Stimulated activated naive B cell treated with anti-CD40 and anti-IgM and Interleukin-4, amounts not matched to agents 10 μg/mL and 1 μg/mL and 100 μg/mL, for 72 hours (primary cell): Measurements from ENCODE around the gene KRT76.

Source experiments
- ATAC-seq, 2 donors: fragments of 150-1000 bp; cut with Tn5 transposase; replicated peaks; 2 replicates each; pipeline ENCODE4 v1.10.0; 2021; ENCODE audit warnings: moderate library complexity in 1 of 2
- DNase-seq: peaks from one replicate; pipeline ENCODE4 v3.0.0; 2021
- H3K27ac Mint-ChIP-seq: one replicate; pipeline ENCODE4 v1.8.0; 2022; ENCODE audit warnings: mild to moderate bottlenecking, mixed read lengths
- H3K27me3 Mint-ChIP-seq, 2 donors: one replicate each; pipeline ENCODE4 v1.8.0; 2022; ENCODE audit warnings: mixed read lengths in 2 of 2
- H3K36me3 Mint-ChIP-seq, 2 donors: one replicate each; pipeline ENCODE4 v1.8.0; 2022; ENCODE audit warnings: mixed read lengths in 2 of 2, mild to moderate bottlenecking in 1 of 2
- H3K4me1 Mint-ChIP-seq, 2 donors: one replicate each; pipeline ENCODE4 v1.8.0; 2022; ENCODE audit warnings: mixed read lengths in 2 of 2, mild to moderate bottlenecking in 1 of 2
- H3K4me3 Mint-ChIP-seq, 2 donors: one replicate each; pipeline ENCODE4 v1.8.0; 2022; ENCODE audit warnings: mild to moderate bottlenecking in 2 of 2, mixed read lengths in 2 of 2, moderate library complexity in 1 of 2
- H3K9me3 Mint-ChIP-seq, 2 donors: one replicate each; pipeline ENCODE4 v1.8.0; 2022; ENCODE audit warnings: mixed read lengths in 2 of 2, mild to moderate bottlenecking in 1 of 2

Gene KRT76

DNA sequence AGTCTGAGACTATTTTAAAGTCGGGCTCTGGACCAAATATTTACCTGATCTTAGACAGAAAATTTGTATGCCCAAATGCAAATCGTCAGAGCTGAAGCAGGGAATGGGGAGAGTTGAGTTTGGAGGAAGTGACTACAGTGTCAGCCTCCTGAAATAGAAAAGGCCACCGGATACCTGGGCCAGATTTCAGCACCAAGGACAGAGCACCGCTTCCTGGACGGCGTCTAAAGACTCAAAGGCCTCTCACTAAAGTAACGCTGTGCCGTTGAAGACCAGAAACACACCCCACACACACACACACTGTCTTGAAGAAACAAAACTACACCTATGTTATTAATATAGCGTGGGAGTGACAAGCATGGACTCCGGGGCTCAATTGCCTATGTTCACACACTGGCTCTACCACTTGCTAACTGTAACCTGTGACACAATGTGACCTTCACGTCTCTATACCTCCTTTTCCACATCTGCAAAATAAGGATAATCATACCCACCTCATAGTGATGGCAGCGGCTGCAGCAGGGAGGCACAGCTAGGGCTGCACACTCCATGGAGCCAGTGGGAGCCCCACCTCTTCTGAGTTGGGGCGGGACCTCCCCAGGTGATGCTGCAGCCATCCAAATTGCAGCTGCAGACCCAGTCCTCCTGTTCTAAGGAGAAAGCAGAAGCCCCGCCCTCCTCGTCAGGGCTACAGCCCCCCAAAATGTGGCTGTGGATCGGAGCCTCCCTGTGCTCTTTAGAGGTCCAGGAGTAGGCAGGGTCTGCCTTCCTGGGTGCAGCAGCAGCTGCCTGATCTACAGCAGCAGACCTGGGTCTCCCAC is 35.6 kb downstream of the KRT76 start:
- DNase-seq (no peak), ATAC-seq (no peak)
- no peaks in the 10 kb centered on the region for H3K4me1 Mint-ChIP-seq
- H3K9me3 Mint-ChIP-seq = no peaks in the 10 kb centered on the region
- peaks cover 26 to 40% of the 10 kb centered on the region in 2 donors for H3K27me3 Mint-ChIP-seq
- H3K4me3 Mint-ChIP-seq = no peak overlapping the region
- H3K36me3 Mint-ChIP-seq = no peaks in the 10 kb centered on the region
- H3K27ac Mint-ChIP-seq = no peak overlapping the region

DNA sequence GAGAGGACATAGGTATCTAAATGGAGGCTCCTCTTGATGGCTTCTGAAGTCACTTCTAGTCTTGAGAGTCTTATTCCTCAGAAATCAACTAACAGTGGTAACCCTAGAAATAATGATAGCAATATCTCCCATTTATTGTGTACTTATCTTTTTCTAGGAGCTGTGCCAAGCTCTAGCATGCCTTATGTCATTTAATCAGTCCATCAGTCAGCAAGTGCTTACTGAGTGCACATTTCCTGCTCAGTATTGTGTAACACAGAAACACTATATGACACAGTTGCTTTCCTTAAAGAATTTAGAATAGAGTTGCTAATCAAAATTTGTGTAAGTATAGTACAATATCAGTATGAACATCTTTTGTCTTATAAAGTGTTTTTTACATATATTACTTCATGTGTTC is 36.6 kb downstream of the KRT76 start:
- DNase-seq (no peak), ATAC-seq (no peak)
- Mint-ChIP-seq H3K27ac (no peak overlapping the region), H3K4me1 (no peaks in the 10 kb centered on the region), H3K9me3 (no peaks in the 10 kb centered on the region), H3K4me3 (no peak overlapping the region), H3K27me3 (peaks cover 31 to 46% of the 10 kb centered on the region in 2 donors), H3K36me3 (no peaks in the 10 kb centered on the region)

DNA sequence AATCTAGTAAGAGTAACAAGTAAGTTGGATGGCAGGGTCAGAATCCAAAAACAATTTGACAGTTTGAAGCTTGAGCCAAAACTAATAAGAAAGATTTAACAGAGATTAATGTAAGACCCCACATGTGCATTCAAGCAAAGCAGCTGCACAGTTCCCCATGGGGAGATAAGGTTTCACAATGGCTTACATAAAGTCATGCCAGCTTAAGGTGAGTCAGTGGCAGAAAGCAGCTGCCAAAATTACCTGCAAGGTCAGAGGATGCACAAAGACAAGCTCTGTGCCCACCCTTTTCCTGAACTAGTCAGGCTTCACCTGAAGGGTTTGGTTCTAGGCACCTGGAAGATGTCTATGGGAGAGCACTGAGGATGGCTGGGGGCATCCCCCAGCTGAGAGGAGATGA is 37.2 kb downstream of the KRT76 start:
- H3K4me3 Mint-ChIP-seq = no peak overlapping the region
- no peak for ATAC-seq
- H3K27ac Mint-ChIP-seq = no peak overlapping the region
- no peaks in the 10 kb centered on the region for H3K9me3 Mint-ChIP-seq
- no peak for DNase-seq
- no peaks in the 10 kb centered on the region for H3K36me3 Mint-ChIP-seq
- H3K27me3 Mint-ChIP-seq = peaks cover 31 to 42% of the 10 kb centered on the region in 2 donors
- no peaks in the 10 kb centered on the region for H3K4me1 Mint-ChIP-seq

DNA sequence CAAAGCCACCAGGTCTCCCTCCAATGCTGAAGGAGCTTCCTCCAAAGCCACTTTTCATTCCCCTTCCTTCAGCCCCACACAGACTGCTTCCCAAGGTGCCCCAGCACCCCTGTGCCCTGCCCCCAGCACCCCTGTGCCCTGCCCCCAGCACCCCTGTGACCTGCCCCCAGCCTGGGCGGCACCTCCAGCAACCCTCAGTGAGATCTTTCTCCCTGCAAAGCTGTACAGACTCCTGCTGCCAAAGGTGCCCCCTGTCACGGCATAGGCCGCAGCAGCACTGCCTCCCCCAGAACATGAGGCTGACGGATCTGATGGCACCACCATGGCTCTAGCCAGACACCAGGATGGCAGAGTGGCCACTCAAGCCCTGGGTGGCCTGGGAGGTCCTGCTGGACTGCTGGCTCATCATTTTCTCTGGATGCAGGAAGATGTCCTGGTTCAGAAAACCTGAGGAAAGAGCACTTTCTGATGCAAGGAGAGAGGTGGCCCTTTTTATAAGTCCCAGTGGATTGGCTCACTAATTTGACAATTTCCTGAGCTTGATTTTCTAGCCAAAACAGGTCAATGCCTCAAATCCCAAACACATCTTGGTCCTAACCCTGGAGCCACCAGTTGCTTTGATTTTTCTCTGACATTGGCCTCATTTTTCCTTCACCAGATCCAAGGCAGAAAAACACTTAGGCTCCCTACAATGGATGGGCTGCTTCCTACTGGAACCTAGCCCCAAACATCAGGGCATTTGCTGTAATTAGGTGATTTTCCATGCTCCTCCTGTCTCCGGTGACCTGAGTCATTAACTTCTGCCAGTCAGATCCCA is 41.1 kb downstream of the KRT76 start:
- no peaks in the 10 kb centered on the region for H3K36me3 Mint-ChIP-seq
- ATAC-seq (no peak), DNase-seq (no peak)
- peaks cover 0 to 2% of the 10 kb centered on the region in 2 donors for H3K9me3 Mint-ChIP-seq
- no peaks in the 10 kb centered on the region for H3K4me1 Mint-ChIP-seq
- peaks cover 11% of the 10 kb centered on the region in 2 donors for H3K27me3 Mint-ChIP-seq
- H3K27ac Mint-ChIP-seq = no peak overlapping the region
- H3K4me3 Mint-ChIP-seq = no peak overlapping the region

DNA sequence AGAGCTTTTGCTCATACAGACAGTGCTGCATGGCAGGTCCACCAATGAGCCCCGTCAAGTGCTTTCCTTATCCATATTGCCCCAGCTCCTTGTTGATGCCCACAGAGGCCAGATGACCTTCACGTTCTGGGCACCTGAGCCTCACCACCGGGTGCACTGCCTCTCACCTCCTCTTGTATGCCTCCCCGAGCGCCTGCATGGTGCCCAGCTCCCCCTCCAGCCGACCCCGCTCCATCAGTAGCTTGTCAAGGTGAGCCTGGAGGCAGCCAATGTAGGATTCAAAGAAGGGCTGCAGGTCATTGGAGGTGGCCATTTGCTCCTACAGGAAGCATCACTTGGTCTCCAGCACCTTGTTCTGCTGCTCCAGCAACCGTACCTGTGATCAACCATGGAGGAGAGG is 42.0 kb downstream of the KRT76 start:
- DNase-seq (no peak), ATAC-seq (no peak)
- Mint-ChIP-seq H3K9me3 (peaks cover 0 to 3% of the 10 kb centered on the region in 2 donors), H3K4me3 (no peak overlapping the region), H3K36me3 (no peaks in the 10 kb centered on the region), H3K4me1 (no peaks in the 10 kb centered on the region), H3K27me3 (peaks cover 10 to 11% of the 10 kb centered on the region in 2 donors), H3K27ac (no peak overlapping the region)

- ATAC-seq = no peak
- peaks cover 0 to 3% of the 10 kb centered on the region in 2 donors for H3K9me3 Mint-ChIP-seq
- no peak overlapping the region for H3K27ac Mint-ChIP-seq
- no peak for DNase-seq
- H3K36me3 Mint-ChIP-seq = no peaks in the 10 kb centered on the region
- H3K4me3 Mint-ChIP-seq = no peak overlapping the region
- H3K27me3 Mint-ChIP-seq = peaks cover 6 to 8% of the 10 kb centered on the region in 2 donors
- H3K4me1 Mint-ChIP-seq = no peaks in the 10 kb centered on the region
Observed at GRCh38 chr12:52730793-52731192, 46.4 kb downstream of the KRT76 start.

- H3K27me3 Mint-ChIP-seq = peaks cover 5 to 6% of the 10 kb centered on the region in 2 donors
- no peaks in the 10 kb centered on the region for H3K36me3 Mint-ChIP-seq
- no peak for ATAC-seq
- peaks cover 0 to 3% of the 10 kb centered on the region in 2 donors for H3K9me3 Mint-ChIP-seq
- H3K4me1 Mint-ChIP-seq = no peaks in the 10 kb centered on the region
- H3K4me3 Mint-ChIP-seq = no peak overlapping the region
- no peak overlapping the region for H3K27ac Mint-ChIP-seq
- DNase-seq = no peak
Observed at GRCh38 chr12:52730383-52730782, 46.8 kb downstream of the KRT76 start.

DNA sequence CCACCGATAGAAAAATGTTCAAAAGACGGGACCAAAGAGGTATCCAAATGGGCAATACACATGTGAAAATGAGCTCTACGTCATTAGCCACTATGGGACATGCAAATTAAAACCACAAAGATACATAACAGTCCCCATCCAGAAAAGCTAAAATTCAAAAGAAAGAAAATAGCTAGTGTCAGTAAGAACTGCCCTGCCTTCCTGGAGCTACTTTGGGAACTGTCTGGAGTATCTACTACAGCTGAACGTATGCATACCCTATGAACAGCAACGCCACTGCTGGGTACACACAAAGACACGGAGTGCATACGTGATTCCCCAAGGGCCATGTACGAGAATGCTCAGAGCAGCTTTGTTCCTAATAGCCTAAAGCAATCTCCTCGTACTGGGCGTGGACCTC is 48.0 kb downstream of the KRT76 start:
- Mint-ChIP-seq H3K4me3 (no peak overlapping the region), H3K36me3 (no peaks in the 10 kb centered on the region), H3K4me1 (no peaks in the 10 kb centered on the region), H3K27ac (no peak overlapping the region), H3K27me3 (peaks cover under 1 to 8% of the 10 kb centered on the region in 2 donors), H3K9me3 (peaks cover 0 to 3% of the 10 kb centered on the region in 2 donors)
- ATAC-seq (no peak), DNase-seq (no peak)

- H3K4me1 Mint-ChIP-seq = no peaks in the 10 kb centered on the region
- DNase-seq (no peak), ATAC-seq (no peak)
- no peaks in the 10 kb centered on the region for H3K36me3 Mint-ChIP-seq
- H3K4me3 Mint-ChIP-seq = no peak overlapping the region
- H3K27ac Mint-ChIP-seq = no peak overlapping the region
- H3K9me3 Mint-ChIP-seq = peaks cover 0 to 3% of the 10 kb centered on the region in 2 donors
- H3K27me3 Mint-ChIP-seq = peaks cover under 1 to 8% of the 10 kb centered on the region in 2 donors
Observed at GRCh38 chr12:52728374-52728773, 48.8 kb downstream of the KRT76 start.

DNA sequence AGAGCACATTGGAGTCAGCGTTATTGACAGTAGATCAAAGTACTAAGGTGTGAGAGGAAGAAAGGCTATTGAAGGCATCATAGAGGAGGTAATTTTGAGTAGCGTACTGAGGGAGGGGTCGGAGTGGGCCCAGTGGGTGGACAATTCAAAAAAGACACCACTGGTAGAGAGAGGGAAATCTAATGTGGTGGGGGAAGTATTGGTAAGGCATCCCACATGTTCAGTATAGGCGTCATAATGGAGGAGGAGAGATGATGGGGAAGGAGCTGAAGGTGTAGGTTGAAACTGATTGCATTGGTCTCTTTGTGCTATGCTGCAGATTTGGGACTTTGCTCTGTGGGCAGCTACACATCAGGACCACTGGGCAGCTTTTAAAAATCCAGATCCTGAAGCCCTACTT is 50.1 kb downstream of the KRT76 start:
- Mint-ChIP-seq H3K4me3 (no peak overlapping the region), H3K27me3 (peaks cover 8% of the 10 kb centered on the region in 2 donors), H3K36me3 (no peaks in the 10 kb centered on the region), H3K27ac (no peak overlapping the region), H3K4me1 (no peaks in the 10 kb centered on the region), H3K9me3 (peaks cover 0 to 1% of the 10 kb centered on the region in 2 donors)
- no peak for DNase-seq
- no peak for ATAC-seq

- H3K27ac Mint-ChIP-seq = no peak overlapping the region
- H3K4me3 Mint-ChIP-seq = no peak overlapping the region
- DNase-seq (no peak), ATAC-seq (no peak)
- H3K4me1 Mint-ChIP-seq = no peaks in the 10 kb centered on the region
- peaks cover 0 to 1% of the 10 kb centered on the region in 2 donors for H3K9me3 Mint-ChIP-seq
- H3K36me3 Mint-ChIP-seq = no peaks in the 10 kb centered on the region
- H3K27me3 Mint-ChIP-seq = peaks cover 8 to 11% of the 10 kb centered on the region in 2 donors
Observed at GRCh38 chr12:52726451-52726850, 50.7 kb downstream of the KRT76 start.

DNA sequence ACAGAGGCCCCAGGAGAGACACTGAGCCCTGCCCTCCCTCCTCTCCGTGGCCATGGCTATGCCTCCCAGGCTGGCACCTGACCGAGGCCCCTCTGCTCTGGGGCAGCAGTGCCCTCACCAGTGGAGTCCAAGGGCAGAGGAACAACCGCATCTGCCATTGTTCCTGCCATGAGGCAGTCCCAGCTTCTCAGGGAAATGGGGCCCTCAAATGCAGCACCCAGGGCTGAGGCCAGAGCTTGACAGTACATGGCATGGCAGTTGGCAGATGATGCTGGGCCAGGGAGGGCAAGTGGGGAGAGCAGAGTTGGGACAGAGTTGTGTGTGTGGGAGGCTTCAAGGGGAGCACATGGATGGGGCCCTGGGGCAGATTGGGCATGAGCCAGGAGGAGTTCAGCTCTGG is 52.8 kb downstream of the KRT76 start:
- no peak overlapping the region for H3K4me3 Mint-ChIP-seq
- H3K27me3 Mint-ChIP-seq = peaks cover 8 to 11% of the 10 kb centered on the region in 2 donors
- ATAC-seq (no peak), DNase-seq (no peak)
- H3K36me3 Mint-ChIP-seq = no peaks in the 10 kb centered on the region
- H3K27ac Mint-ChIP-seq = no peak overlapping the region
- no peaks in the 10 kb centered on the region for H3K4me1 Mint-ChIP-seq
- no peaks in the 10 kb centered on the region for H3K9me3 Mint-ChIP-seq

GRCh38 chr12:52722680-52723079 is 54.5 kb downstream of the KRT76 start:
- Mint-ChIP-seq H3K27me3 (peaks cover 15 to 18% of the 10 kb centered on the region in 2 donors), H3K4me3 (no peak overlapping the region), H3K36me3 (no peaks in the 10 kb centered on the region), H3K9me3 (no peaks in the 10 kb centered on the region), H3K4me1 (no peaks in the 10 kb centered on the region), H3K27ac (no peak overlapping the region)
- ATAC-seq = no peak
- DNase-seq = no peak

GRCh38 chr12:52721838-52722470 is 55.2 kb downstream of the KRT76 start:
- Mint-ChIP-seq H3K9me3 (no peaks in the 10 kb centered on the region), H3K36me3 (no peaks in the 10 kb centered on the region), H3K4me1 (no peaks in the 10 kb centered on the region), H3K27ac (no peak overlapping the region), H3K4me3 (no peak overlapping the region), H3K27me3 (peaks cover 15 to 25% of the 10 kb centered on the region in 2 donors)
- no peak for ATAC-seq
- DNase-seq = no peak
